Mesothelial cell of epicardium (in vitro differentiated cells): ENCODE results near the gene DACH1. TPM values are rescaled to one million over a fixed set of nuclear protein-coding genes. Genes with fewer than 3 reads are reported as not detected.

ENCODE experiments used
- DNase-seq, 2 experiments: peaks; one replicate each; pipeline ENCODE4 v3.0.0; 2021; ENCODE audit warnings: low spot score in 2 of 2; ENCODE audit not compliant: unreplicated experiment in 2 of 2
- H3K27ac Mint-ChIP-seq: 2 replicates; pipeline ENCODE4 v1.8.0; 2021; ENCODE audit warnings: mixed read lengths
- H3K27me3 Mint-ChIP-seq: 2 replicates; pipeline ENCODE4 v1.8.0; 2021; ENCODE audit warnings: low read depth, mixed read lengths
- H3K36me3 Mint-ChIP-seq: 2 replicates; pipeline ENCODE4 v1.8.0; 2021; ENCODE audit warnings: mixed read lengths
- H3K4me1 Mint-ChIP-seq: 2 replicates; pipeline ENCODE4 v1.8.0; 2021; ENCODE audit warnings: mixed read lengths
- H3K4me3 Mint-ChIP-seq: 2 replicates; pipeline ENCODE4 v1.8.0; 2021; ENCODE audit warnings: mild to moderate bottlenecking, moderate library complexity, mixed read lengths
- H3K9me3 Mint-ChIP-seq: 2 replicates; pipeline ENCODE4 v1.8.0; 2021; ENCODE audit warnings: mixed read lengths
- total RNA-seq: library from RNA; stranded (reverse); gene quantifications from 3 replicates; pipeline ENCODE4 v1.2.1, GENCODE V29; 2021
- TF ChIP-seq, protein P1 (sequence below): fragments of 200-600 bp; sonication (generic); IDR thresholded peaks from one replicate; pipeline ENCODE4 v1.5.0; 2021; ENCODE audit warnings: antibody characterized with exemption; ENCODE audit not compliant: unreplicated experiment

DACH1 gene
- total RNA-seq, 1 donor from 2014 or later, result 69.0 TPM

DNA sequence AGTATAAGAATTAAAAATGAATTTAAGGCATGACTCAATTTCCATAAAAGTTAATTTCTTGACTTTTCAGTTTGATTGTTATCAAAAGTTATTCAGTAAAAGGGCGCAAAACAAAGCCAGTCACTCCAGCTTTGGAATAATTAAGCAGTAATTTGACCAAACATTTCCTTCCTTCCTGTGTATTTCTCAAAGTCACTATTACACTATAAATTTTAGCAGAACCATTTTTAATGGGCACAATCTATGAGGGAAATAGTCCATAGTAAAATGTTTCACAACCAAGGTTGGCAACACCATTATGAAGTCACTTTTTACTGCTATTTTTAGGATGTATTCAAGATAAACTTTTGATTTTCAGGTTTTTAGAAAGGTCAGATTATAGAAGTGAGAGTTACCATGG lies 91.0 kb downstream of the DACH1 start:
- no peaks in the 10 kb centered on the region for H3K27me3 Mint-ChIP-seq
- H3K36me3 Mint-ChIP-seq, result peaks cover 2% of the 10 kb centered on the region
- no peak overlapping the region for H3K4me3 Mint-ChIP-seq
- TF ChIP-seq, protein P1, sequence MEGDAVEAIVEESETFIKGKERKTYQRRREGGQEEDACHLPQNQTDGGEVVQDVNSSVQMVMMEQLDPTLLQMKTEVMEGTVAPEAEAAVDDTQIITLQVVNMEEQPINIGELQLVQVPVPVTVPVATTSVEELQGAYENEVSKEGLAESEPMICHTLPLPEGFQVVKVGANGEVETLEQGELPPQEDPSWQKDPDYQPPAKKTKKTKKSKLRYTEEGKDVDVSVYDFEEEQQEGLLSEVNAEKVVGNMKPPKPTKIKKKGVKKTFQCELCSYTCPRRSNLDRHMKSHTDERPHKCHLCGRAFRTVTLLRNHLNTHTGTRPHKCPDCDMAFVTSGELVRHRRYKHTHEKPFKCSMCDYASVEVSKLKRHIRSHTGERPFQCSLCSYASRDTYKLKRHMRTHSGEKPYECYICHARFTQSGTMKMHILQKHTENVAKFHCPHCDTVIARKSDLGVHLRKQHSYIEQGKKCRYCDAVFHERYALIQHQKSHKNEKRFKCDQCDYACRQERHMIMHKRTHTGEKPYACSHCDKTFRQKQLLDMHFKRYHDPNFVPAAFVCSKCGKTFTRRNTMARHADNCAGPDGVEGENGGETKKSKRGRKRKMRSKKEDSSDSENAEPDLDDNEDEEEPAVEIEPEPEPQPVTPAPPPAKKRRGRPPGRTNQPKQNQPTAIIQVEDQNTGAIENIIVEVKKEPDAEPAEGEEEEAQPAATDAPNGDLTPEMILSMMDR, result no peak
- H3K9me3 Mint-ChIP-seq, result no peaks in the 10 kb centered on the region
- no peak for DNase-seq
- peak overlapping the region; percentile 44 for H3K27ac Mint-ChIP-seq
- H3K4me1 Mint-ChIP-seq, result peaks cover 47% of the 10 kb centered on the region

DNA sequence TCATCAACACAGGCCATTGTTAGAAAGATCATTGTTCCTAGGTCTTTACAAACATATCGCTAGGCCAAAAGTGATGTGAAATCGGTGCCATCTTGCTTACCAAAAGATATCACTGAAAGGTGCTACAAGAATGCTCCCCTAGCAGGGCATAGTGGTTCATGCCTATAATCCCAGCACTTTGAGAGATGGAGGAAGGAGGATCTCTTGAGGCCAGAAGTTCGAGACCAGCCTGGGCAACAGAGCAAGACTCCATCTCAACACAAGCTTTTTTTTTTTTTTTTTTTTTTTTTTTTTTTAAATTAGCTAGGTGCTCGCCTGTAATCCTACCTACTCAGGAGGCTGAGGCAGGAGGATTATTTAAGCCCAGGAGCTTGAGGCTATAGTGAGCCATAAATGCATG lies 92.1 kb downstream of the DACH1 start:
- Mint-ChIP-seq H3K27ac (peak overlapping the region; percentile 43), H3K9me3 (no peaks in the 10 kb centered on the region), H3K4me1 (peaks cover 54% of the 10 kb centered on the region), H3K4me3 (no peak overlapping the region), H3K27me3 (no peaks in the 10 kb centered on the region), H3K36me3 (peaks cover 2% of the 10 kb centered on the region)
- TF ChIP-seq, protein P1, result no peak
- DNase-seq, result no peak

DNA sequence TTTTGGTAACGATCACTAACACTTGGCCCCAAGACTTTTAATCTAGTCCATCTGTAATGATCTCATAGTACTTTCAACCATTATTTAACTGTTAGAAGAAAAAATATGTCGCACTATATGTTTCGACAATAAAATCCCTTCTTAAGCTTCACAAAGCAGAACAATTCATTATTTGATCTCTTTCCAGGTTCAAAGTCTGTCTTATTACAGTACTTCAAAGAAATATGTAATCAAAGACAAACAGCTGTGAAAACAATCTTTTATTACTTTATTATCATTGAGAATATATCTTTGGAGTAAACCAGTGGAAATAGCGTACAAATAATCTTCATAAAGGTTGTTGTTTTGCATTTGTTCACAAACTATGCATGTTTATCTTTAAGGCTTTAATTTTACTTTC lies 93.5 kb downstream of the DACH1 start:
- Mint-ChIP-seq H3K27me3 (no peaks in the 10 kb centered on the region), H3K27ac (peak overlapping the region; percentile 70), H3K36me3 (peaks cover 2% of the 10 kb centered on the region), H3K9me3 (no peaks in the 10 kb centered on the region), H3K4me3 (no peak overlapping the region), H3K4me1 (peaks cover 67% of the 10 kb centered on the region)
- DNase-seq, result no peak
- TF ChIP-seq, protein P1, result no peak

DNA sequence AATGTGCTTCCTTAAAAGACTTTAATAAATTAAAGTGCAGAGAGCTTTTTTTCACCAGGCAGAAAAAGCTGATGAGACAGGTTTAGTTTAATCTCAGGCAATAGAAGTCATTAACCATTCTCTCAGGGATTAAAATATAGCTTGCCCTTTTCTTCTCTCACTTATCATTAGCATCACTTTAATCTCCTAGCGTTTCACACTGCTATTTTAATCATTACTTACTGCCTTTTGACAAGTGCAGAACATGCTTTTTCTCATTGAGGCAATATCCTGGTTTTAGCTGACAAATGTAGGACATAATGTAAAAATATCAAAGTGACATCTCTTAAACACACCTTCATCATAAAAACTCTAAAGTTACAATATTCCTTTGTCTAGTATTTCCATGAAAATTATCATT lies 94.6 kb downstream of the DACH1 start:
- DNase-seq, result no peak
- Mint-ChIP-seq H3K27me3 (no peaks in the 10 kb centered on the region), H3K36me3 (peaks cover 2% of the 10 kb centered on the region), H3K4me1 (peaks cover 76% of the 10 kb centered on the region), H3K4me3 (no peak overlapping the region), H3K27ac (peak overlapping the region; percentile 73), H3K9me3 (no peaks in the 10 kb centered on the region)
- TF ChIP-seq, protein P1, result no peak

DNA sequence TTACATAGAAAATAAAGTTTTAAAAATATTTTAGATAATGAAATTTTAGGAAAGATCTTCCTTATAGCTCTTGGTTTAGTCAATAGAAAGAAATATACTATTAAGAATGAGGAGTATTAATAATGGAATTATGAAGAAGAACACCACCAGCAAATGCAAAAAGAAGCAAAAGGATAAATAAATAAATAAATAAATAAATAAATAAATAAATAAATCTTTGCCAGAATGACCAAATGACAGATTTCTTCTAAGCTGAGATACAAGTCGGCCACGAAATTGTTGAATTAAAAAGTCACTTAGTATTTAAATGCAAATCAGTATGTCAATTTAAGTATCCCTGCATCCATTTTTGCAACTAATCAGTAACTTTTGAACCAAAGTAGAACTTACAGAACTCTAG lies 95.9 kb downstream of the DACH1 start:
- TF ChIP-seq, protein P1, result no peak
- no peak overlapping the region for H3K4me3 Mint-ChIP-seq
- H3K9me3 Mint-ChIP-seq, result peaks cover 1% of the 10 kb centered on the region
- no peak for DNase-seq
- peaks cover under 1% of the 10 kb centered on the region for H3K36me3 Mint-ChIP-seq
- H3K27me3 Mint-ChIP-seq, result no peaks in the 10 kb centered on the region
- H3K27ac Mint-ChIP-seq, result no peak overlapping the region
- H3K4me1 Mint-ChIP-seq, result peaks cover 80% of the 10 kb centered on the region

DNA sequence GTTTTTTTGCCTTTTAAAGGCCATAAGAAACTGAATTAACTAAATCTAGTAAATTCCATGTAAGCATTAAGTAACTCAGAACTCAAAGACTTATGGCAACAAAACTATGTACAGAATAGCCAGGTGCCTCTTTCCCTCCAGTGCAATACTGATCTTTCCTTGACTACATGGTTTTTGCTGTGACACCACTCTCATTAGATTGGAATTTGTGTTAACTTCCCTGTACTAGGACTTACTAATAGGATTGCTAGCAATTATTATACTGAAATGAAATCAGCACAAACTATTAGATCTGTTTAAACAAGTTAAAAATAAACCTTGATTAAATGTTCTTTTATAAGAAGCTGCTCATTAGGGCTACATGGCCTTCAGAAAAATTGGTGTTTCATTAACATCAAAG lies 96.3 kb downstream of the DACH1 start:
- Mint-ChIP-seq H3K36me3 (peaks cover 2% of the 10 kb centered on the region), H3K9me3 (peaks cover 3% of the 10 kb centered on the region), H3K27ac (peak overlapping the region; percentile 10), H3K27me3 (no peaks in the 10 kb centered on the region), H3K4me3 (no peak overlapping the region), H3K4me1 (peaks cover 78% of the 10 kb centered on the region)
- TF ChIP-seq, protein P1, result no peak
- no peak for DNase-seq
